DOHH2 (cell line): ENCODE data around the gene RSU1.

Experiments used
- H3F3A ChIP-seq: fragments of 200-600 bp; sonication (generic), shearing (Covaris generic); 2 replicates; pipeline ENCODE4 v1.6.0; 2016; ENCODE audit warnings: antibody characterized with exemption, mild to moderate bottlenecking; ENCODE audit not compliant: control insufficient read depth, insufficient read depth
- H3K27ac ChIP-seq: fragments of 200-600 bp; sonication (generic); 2 replicates; pipeline ENCODE4 v1.5.1; 2014; ENCODE audit warnings: low read depth, mild to moderate bottlenecking, low read length, moderate library complexity
- H3K27me3 ChIP-seq: fragments of 200-600 bp; sonication (generic); 2 replicates; pipeline ENCODE4 v1.6.1; 2014; ENCODE audit warnings: mild to moderate bottlenecking, low read length, mixed read lengths; ENCODE audit not compliant: control insufficient read depth
- H3K36me3 ChIP-seq: fragments of 200-600 bp; sonication (generic); 2 replicates; pipeline ENCODE4 v1.6.1; 2014; ENCODE audit warnings: mild to moderate bottlenecking, low read length, moderate library complexity, mixed read lengths; ENCODE audit not compliant: control insufficient read depth
- H3K4me1 ChIP-seq: fragments of 200-600 bp; sonication (generic); 2 replicates; pipeline ENCODE4 v1.6.1; 2014; ENCODE audit warnings: mild to moderate bottlenecking, low read length, mixed read lengths; ENCODE audit not compliant: control insufficient read depth
- H3K4me2 ChIP-seq: fragments of 200-600 bp; sonication (generic); 2 replicates; pipeline ENCODE4 v1.6.0; 2014; ENCODE audit warnings: mild to moderate bottlenecking, low read length, moderate library complexity
- H3K4me3 ChIP-seq: fragments of 200-600 bp; sonication (generic); 2 replicates; pipeline ENCODE4 v1.5.1; 2014; ENCODE audit warnings: mild to moderate bottlenecking, low read length, mixed read lengths
- H3K79me2 ChIP-seq: fragments of 200-600 bp; sonication (generic); 2 replicates; pipeline ENCODE4 v1.6.1; 2014; ENCODE audit warnings: mild to moderate bottlenecking, low read length, mixed read lengths; ENCODE audit not compliant: control insufficient read depth
- H3K9me2 ChIP-seq: fragments of 200-600 bp; sonication (generic); replicated peaks from 2 replicates; pipeline ENCODE4 v1.6.1; 2014; ENCODE audit warnings: mild to moderate bottlenecking, low read length, mixed read lengths; ENCODE audit not compliant: control insufficient read depth
- H3K9me3 ChIP-seq: fragments of 200-600 bp; sonication (generic); 2 replicates; pipeline ENCODE4 v1.6.1; 2014; ENCODE audit warnings: antibody characterized with exemption, low read length, mixed read lengths; ENCODE audit not compliant: control insufficient read depth, insufficient read depth
- H4K20me1 ChIP-seq: fragments of 200-600 bp; sonication (generic); 2 replicates; pipeline ENCODE4 v1.6.0; 2014; ENCODE audit warnings: low read depth, mild to moderate bottlenecking, antibody characterized with exemption, low read length, moderate library complexity; ENCODE audit not compliant: control insufficient read depth, insufficient read depth
- EZH2phosphoT487 ChIP-seq: fragments of 200-600 bp; sonication (generic); IDR thresholded peaks from 2 replicates; pipeline ENCODE4 v1.6.1; 2017; ENCODE audit warnings: borderline replicate concordance, mild to moderate bottlenecking, antibody characterized with exemption, low read length, moderate library complexity, mixed read lengths
- TF ChIP-seq, protein P1 (sequence below): fragments of 200-600 bp; sonication (generic); IDR thresholded peaks from one replicate; pipeline ENCODE4 v1.5.1; 2014; ENCODE audit warnings: antibody characterized with exemption, mild to moderate bottlenecking, low read depth, low read length; ENCODE audit not compliant: poor library complexity, severe bottlenecking

Gene RSU1

DNA sequence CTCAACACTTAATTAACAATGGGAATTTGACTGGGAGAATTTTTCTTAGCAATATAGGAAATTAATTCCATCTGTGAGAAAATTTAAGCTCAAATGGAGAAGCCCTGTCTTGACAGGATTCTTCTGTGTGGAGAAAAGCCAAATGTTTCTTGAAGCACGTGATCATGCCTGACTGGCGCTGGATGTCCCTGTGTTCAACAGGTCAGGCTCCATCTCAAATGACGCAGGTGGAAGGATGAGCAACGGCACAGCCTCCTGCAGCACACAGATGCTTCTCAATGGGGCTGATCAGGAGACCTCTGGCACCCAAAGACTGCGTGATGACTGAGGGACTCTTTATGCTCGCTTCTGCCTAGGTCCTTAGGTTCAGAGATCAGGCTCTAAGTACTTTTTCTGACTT is 143.8 kb downstream of the RSU1 start:
- no peaks in the 10 kb centered on the region for H4K20me1 ChIP-seq
- no peaks in the 10 kb centered on the region for H3K9me2 ChIP-seq
- no peak overlapping the region for H3K27ac ChIP-seq
- H3K9me3 ChIP-seq: no peaks in the 10 kb centered on the region
- H3K4me1 ChIP-seq: no peaks in the 10 kb centered on the region
- H3F3A ChIP-seq: no peaks in the 10 kb centered on the region
- H3K4me3 ChIP-seq: no peak overlapping the region
- no peaks in the 10 kb centered on the region for H3K27me3 ChIP-seq
- H3K4me2 ChIP-seq: no peak overlapping the region
- H3K79me2 ChIP-seq: no peaks in the 10 kb centered on the region
- H3K36me3 ChIP-seq: no peaks in the 10 kb centered on the region
- TF ChIP-seq, protein P1, sequence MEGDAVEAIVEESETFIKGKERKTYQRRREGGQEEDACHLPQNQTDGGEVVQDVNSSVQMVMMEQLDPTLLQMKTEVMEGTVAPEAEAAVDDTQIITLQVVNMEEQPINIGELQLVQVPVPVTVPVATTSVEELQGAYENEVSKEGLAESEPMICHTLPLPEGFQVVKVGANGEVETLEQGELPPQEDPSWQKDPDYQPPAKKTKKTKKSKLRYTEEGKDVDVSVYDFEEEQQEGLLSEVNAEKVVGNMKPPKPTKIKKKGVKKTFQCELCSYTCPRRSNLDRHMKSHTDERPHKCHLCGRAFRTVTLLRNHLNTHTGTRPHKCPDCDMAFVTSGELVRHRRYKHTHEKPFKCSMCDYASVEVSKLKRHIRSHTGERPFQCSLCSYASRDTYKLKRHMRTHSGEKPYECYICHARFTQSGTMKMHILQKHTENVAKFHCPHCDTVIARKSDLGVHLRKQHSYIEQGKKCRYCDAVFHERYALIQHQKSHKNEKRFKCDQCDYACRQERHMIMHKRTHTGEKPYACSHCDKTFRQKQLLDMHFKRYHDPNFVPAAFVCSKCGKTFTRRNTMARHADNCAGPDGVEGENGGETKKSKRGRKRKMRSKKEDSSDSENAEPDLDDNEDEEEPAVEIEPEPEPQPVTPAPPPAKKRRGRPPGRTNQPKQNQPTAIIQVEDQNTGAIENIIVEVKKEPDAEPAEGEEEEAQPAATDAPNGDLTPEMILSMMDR: no peak
- no peak for TF ChIP-seq EZH2phosphoT487

DNA sequence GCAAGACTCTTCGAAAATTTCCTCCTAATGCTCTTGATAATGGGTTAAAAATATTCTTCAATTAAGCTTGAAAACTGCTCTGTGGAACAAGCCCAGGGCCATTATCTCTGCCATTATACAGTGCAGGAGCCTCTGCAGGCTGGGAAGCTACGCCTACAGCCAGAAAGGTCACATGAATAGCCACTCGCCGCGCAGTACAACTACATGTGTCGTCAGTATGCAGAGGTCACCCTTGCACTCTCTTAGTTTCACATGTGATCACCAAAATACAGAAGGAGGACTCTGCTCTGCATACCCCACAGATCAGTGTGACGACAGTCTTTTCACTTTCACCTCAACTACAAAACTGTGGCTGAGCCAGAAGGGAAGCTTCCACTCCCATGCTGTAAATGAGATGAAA is 153.8 kb downstream of the RSU1 start:
- Histone ChIP-seq H3K79me2 (no peaks in the 10 kb centered on the region), H3K9me2 (no peaks in the 10 kb centered on the region), H3K27me3 (no peaks in the 10 kb centered on the region), H3K27ac (no peak overlapping the region), H3K4me3 (no peak overlapping the region), H3K4me1 (no peaks in the 10 kb centered on the region), H3K4me2 (no peak overlapping the region), H3K36me3 (no peaks in the 10 kb centered on the region), H3F3A (no peaks in the 10 kb centered on the region), H3K9me3 (no peaks in the 10 kb centered on the region), H4K20me1 (no peaks in the 10 kb centered on the region)
- no peak for TF ChIP-seq EZH2phosphoT487
- TF ChIP-seq, protein P1: no peak

DNA sequence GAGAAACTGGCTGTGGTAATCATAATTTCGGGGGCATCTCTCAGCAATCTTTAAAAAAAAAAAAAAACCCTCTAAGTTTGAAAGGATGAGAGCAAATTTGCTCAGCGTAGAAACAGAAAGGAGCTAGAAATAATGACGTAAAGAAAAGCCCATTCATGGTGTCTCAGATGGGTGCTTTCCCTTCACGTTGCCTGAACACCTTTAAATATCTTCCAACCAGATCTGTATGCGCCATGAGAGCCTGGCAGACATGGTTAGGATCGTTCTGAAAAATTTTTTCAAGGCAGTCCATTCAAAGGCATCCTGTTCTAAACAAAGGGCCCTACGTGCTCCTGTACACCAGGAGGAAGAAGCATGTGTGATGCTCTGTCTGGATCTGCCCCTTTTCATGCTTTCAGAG is 154.3 kb downstream of the RSU1 start:
- H3K9me3 ChIP-seq: no peaks in the 10 kb centered on the region
- H3K4me2 ChIP-seq: no peak overlapping the region
- no peaks in the 10 kb centered on the region for H3K27me3 ChIP-seq
- H3K27ac ChIP-seq: no peak overlapping the region
- H3F3A ChIP-seq: no peaks in the 10 kb centered on the region
- H3K9me2 ChIP-seq: no peaks in the 10 kb centered on the region
- TF ChIP-seq, protein P1: no peak
- no peak for TF ChIP-seq EZH2phosphoT487
- H4K20me1 ChIP-seq: no peaks in the 10 kb centered on the region
- H3K4me3 ChIP-seq: no peak overlapping the region
- no peaks in the 10 kb centered on the region for H3K4me1 ChIP-seq
- H3K79me2 ChIP-seq: no peaks in the 10 kb centered on the region
- H3K36me3 ChIP-seq: no peaks in the 10 kb centered on the region

DNA sequence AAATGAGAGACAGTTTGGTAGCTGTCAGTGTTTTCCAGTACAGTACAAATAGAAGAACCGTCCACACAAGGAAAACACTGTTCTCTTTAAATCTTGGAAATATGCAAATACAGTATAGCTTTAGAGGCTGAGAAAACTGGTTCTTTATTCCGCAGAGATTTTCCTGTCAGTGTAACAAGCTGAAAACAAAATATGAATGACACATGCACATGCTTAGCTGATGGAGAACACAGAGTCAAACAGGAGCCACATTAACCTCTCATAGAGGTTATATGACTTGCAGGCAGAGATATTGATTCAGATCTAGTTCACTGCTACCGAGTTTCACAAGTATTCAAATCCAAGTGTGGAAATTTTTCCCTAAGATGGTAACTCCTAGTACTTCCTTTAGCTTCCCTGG is 160.3 kb downstream of the RSU1 start:
- H3K27me3 ChIP-seq: no peaks in the 10 kb centered on the region
- H3F3A ChIP-seq: no peaks in the 10 kb centered on the region
- no peaks in the 10 kb centered on the region for H3K4me1 ChIP-seq
- no peak overlapping the region for H3K4me3 ChIP-seq
- H3K79me2 ChIP-seq: no peaks in the 10 kb centered on the region
- H4K20me1 ChIP-seq: no peaks in the 10 kb centered on the region
- no peaks in the 10 kb centered on the region for H3K9me2 ChIP-seq
- no peak overlapping the region for H3K27ac ChIP-seq
- no peaks in the 10 kb centered on the region for H3K36me3 ChIP-seq
- no peak for TF ChIP-seq EZH2phosphoT487
- TF ChIP-seq, protein P1: no peak
- H3K9me3 ChIP-seq: no peaks in the 10 kb centered on the region
- no peak overlapping the region for H3K4me2 ChIP-seq
